KMS-11 (cell line): Measurements from ENCODE around the gene PEA15.

Experiments used
- H2AFZ ChIP-seq: fragments of 200-600 bp; sonication (generic); 2 replicates; pipeline ENCODE4 v1.6.1; 2016; ENCODE audit warnings: antibody characterized with exemption, mixed run types, low read depth
- H3K27ac ChIP-seq: fragments of 200-600 bp; sonication (generic); 2 replicates; pipeline ENCODE4 v1.6.1; 2016; ENCODE audit warnings: mild to moderate bottlenecking, mixed run types
- H3K27me3 ChIP-seq: fragments of 200-600 bp; sonication (generic); 2 replicates; pipeline ENCODE4 v1.6.1; 2017; ENCODE audit warnings: mild to moderate bottlenecking, low read depth, mixed run types, moderate library complexity; ENCODE audit not compliant: insufficient read depth
- H3K36me3 ChIP-seq: fragments of 200-600 bp; sonication (generic); 2 replicates; pipeline ENCODE4 v1.6.1; 2017; ENCODE audit warnings: mild to moderate bottlenecking, mixed run types; ENCODE audit not compliant: insufficient read depth
- H3K4me1 ChIP-seq: fragments of 200-600 bp; sonication (generic); 2 replicates; pipeline ENCODE4 v1.6.1; 2016; ENCODE audit warnings: mild to moderate bottlenecking, low read depth, mixed run types; ENCODE audit not compliant: poor library complexity, severe bottlenecking
- H3K4me2 ChIP-seq: fragments of 200-600 bp; sonication (generic); 2 replicates; pipeline ENCODE4 v1.7.0; 2016; ENCODE audit warnings: mild to moderate bottlenecking, mixed run types
- H3K4me3 ChIP-seq: fragments of 200-600 bp; sonication (generic); IDR thresholded peaks from 2 replicates; pipeline ENCODE4 v1.6.1; 2017; ENCODE audit warnings: low read depth, low read length, mixed read lengths; ENCODE audit not compliant: insufficient read depth
- H3K79me2 ChIP-seq: fragments of 200-600 bp; sonication (generic); 2 replicates; pipeline ENCODE4 v1.6.1; 2016; ENCODE audit warnings: low read depth, mixed run types; ENCODE audit not compliant: insufficient read depth
- H3K9ac ChIP-seq: fragments of 200-600 bp; sonication (generic); 2 replicates; pipeline ENCODE4 v1.6.1; 2016; ENCODE audit warnings: mild to moderate bottlenecking, mixed run types
- H4K20me1 ChIP-seq: fragments of 200-600 bp; sonication (generic); 2 replicates; pipeline ENCODE4 v1.6.1; 2016; ENCODE audit warnings: mild to moderate bottlenecking, mixed run types; ENCODE audit not compliant: insufficient read depth
- TF ChIP-seq, protein P1 (sequence below): fragments of 200-600 bp; sonication (generic); conservative IDR thresholded peaks from 2 replicates; pipeline ENCODE4 v1.6.1; 2017; ENCODE audit warnings: low read depth, mild to moderate bottlenecking, antibody characterized with exemption, low read length, moderate library complexity, mixed read lengths

PEA15 gene

DNA sequence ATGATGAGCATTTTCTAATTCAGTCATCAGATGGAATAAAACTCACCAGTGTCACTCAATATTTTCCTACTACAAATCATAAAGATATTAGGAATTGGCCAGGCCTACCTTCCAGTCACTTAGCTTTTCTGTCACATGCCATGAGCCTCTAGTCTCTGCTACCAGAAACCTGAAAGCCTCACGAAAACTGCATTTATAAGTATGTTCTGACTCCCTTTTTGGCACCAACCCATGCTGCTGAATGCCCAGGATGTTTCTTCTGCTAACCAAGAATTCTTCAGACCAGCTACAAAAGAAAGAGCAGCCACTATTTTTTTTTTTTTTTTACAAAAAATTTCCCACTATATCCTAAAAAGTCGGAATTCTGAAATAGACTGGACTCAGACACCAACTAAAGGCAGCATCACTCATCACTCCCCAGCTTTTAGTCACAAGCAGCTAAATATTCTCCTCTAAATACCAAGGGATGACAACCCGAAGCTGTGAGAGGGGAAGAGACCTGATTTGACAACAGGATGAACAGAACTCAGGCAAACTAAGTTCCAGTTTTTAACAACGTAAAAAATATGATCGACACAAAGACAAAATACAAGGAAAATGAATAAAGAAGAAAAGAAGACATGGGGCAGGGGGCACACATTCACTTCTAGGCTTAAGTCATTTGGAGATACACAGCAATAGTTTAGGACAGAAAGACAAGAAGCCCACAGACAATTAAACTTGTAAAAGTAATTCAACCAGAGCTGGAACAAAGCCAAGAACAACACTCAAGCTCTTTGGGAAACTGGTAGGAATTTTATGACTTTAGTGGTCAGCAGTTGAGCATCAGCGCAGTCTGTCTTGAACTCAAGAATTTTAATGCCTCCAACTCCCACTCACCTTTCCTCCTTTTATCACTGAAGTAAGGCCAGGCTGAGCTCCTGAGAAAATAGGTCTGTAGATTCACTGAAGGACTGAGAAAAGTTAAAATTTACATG is 55.5 kb downstream of the PEA15 start:
- Histone ChIP-seq H3K27me3 (no peaks in the 10 kb centered on the region), H3K36me3 (no peaks in the 10 kb centered on the region), H2AFZ (no peak overlapping the region), H3K9ac (peak overlapping the region; percentile 91), H3K79me2 (peaks cover 65% of the 10 kb centered on the region), H3K4me2 (peak overlapping the region; percentile 71), H3K4me1 (peaks cover 57% of the 10 kb centered on the region), H3K4me3 (peak overlapping the region; percentile 100), H3K27ac (peak overlapping the region; percentile 81), H4K20me1 (no peaks in the 10 kb centered on the region)
- TF ChIP-seq, protein P1, sequence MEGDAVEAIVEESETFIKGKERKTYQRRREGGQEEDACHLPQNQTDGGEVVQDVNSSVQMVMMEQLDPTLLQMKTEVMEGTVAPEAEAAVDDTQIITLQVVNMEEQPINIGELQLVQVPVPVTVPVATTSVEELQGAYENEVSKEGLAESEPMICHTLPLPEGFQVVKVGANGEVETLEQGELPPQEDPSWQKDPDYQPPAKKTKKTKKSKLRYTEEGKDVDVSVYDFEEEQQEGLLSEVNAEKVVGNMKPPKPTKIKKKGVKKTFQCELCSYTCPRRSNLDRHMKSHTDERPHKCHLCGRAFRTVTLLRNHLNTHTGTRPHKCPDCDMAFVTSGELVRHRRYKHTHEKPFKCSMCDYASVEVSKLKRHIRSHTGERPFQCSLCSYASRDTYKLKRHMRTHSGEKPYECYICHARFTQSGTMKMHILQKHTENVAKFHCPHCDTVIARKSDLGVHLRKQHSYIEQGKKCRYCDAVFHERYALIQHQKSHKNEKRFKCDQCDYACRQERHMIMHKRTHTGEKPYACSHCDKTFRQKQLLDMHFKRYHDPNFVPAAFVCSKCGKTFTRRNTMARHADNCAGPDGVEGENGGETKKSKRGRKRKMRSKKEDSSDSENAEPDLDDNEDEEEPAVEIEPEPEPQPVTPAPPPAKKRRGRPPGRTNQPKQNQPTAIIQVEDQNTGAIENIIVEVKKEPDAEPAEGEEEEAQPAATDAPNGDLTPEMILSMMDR, result no peak

DNA sequence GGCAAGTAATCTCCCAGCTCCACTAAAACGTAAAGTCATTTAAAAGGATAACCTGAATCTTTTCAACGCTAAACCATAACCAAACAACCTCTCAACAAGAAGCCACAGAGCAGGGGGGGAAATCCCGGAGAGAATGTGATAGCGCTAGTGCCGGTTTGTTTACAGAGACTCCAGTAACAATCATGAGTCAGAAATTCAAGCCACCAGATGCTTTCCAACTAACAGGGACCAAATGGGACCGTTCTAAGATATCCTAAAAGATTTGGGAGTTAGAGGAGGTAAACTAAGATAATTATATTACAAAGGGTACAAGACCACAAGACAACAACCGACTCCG is 56.3 kb downstream of the PEA15 start:
- Histone ChIP-seq H3K9ac (peak overlapping the region; percentile 91), H3K4me2 (peak overlapping the region; percentile 71), H3K36me3 (no peaks in the 10 kb centered on the region), H3K4me1 (peaks cover 57% of the 10 kb centered on the region), H2AFZ (peak overlapping the region; percentile 34), H3K27me3 (no peaks in the 10 kb centered on the region), H3K27ac (peak overlapping the region; percentile 81), H3K79me2 (peaks cover 57% of the 10 kb centered on the region), H3K4me3 (peak overlapping the region; percentile 100), H4K20me1 (no peaks in the 10 kb centered on the region)
- TF ChIP-seq, protein P1, result no peak

DNA sequence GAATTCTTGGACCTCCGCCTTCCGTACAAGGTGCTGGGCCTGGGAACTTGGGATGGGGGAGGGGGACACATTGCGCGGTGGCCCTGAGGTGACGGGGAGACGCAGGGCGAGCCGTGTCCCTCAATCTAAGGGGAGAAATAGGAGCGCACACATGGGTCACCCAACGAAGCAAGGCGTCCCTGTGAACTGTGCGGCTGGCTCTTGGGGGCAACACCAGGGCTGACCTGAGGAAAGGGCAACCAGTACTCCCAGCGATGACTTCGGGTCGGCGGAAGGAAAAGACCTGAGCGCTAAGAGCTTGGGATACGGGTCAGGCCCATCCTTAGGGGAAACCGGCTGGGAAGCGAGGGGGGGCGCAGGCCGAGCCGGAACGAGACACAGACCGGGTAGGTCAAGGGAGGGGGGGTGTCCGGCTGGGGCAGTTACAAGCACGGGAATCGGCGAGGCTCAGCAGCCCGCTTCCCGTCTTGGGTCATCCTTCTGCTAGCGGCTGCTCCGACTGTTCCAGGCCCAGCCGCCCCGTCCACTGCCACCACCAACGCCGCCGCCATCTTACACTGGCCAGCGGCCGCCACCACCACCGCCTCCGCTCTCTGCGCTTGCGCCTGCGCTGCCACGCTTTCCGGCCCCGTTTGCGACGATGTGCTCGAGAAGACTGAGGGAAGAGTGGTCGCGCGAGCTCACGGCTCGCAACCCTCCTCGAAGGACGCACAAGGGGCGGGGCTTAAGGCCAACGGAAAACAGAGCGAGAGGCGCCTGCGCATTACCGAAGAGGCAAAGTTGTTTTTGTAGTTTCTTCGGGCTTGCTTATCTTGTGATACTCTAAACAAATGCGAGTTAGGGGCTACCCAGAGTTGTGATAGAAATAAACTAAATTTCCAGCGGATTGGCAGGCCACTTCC is 57.0 kb downstream of the PEA15 start, which contains the start of gene DCAF8:
TSS of gene DCAF8 (minus strand) at position 657 of the 902 bp plus-strand sequence. CDS start 18,541 bp downstream, outside the sequence.
- H3K9ac ChIP-seq, result peak within 1 kb of the TSS; percentile 91
- peak within 1 kb of the TSS; percentile 71 for H3K4me2 ChIP-seq
- no peaks in the 10 kb centered on the region for H3K27me3 ChIP-seq
- H2AFZ ChIP-seq, result peak within 1 kb of the TSS; percentile 34
- no peaks in the 10 kb centered on the region for H3K36me3 ChIP-seq
- H3K4me1 ChIP-seq, result peaks cover 51% of the 10 kb centered on the region
- peak within 1 kb of the TSS; percentile 100 for H3K4me3 ChIP-seq
- H4K20me1 ChIP-seq, result no peaks in the 10 kb centered on the region
- TF ChIP-seq, protein P1, result no peak; the same call in 1 of the 2 replicates
- H3K79me2 ChIP-seq, result peaks cover 50% of the 10 kb centered on the region
- H3K27ac ChIP-seq, result peak within 1 kb of the TSS; percentile 81

DNA sequence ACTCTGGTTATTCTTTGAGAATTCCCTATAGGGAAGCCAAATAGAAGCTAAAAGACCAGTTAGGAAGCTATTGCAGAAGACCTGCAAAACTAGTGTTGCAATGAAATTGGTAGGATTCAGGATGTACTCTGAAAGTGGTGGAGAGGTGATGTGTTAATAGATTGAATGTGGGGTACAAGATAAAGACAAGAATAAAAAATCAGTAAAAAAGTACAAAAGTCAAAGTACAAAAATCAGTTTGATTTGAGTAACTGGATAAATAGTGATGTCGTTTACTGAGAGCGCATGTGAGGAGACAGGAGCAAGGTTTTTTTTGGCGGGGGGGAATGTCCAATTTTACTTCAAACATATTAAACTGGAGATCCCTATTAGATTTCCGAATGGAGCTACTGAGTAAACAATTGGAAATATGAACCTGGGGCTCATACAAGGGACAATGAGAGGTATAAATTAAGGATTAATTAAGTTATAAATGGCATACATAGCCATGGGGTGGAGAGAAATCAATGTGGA is 59.7 kb downstream of the PEA15 start:
- no peak overlapping the region for H3K4me3 ChIP-seq

More for the DNA sequence above, 59.7 kb downstream of the PEA15 start:
- no peaks in the 10 kb centered on the region for H3K36me3 ChIP-seq
- H3K4me2 ChIP-seq, result no peak overlapping the region
- H3K4me1 ChIP-seq, result peaks cover 30% of the 10 kb centered on the region
- TF ChIP-seq, protein P1, result no peak
- no peaks in the 10 kb centered on the region for H3K27me3 ChIP-seq
- peaks cover 23% of the 10 kb centered on the region for H3K79me2 ChIP-seq
- H3K9ac ChIP-seq, result no peak overlapping the region
- no peaks in the 10 kb centered on the region for H4K20me1 ChIP-seq
- H3K27ac ChIP-seq, result peak overlapping the region; percentile 81; the same call in 1 of the 2 replicates
- no peak overlapping the region for H2AFZ ChIP-seq
